ENCODE data around the gene LDLRAD4. TPM values are rescaled to one million over a fixed set of nuclear protein-coding genes. Genes with fewer than 3 reads are reported as not detected.

Gene LDLRAD4
- total RNA-seq, 3 donors from 2014 or later = 17.5 to 20.4 (median 18.3) TPM

GRCh38 chr18:13229001-13229671 is 10.6 kb downstream of the LDLRAD4 start:
- DNase-seq (no peak), ATAC-seq (no peak)
- H3K4me3 Mint-ChIP-seq = no peak overlapping the region
- no peaks in the 10 kb centered on the region for H3K9me3 Mint-ChIP-seq
- H3K36me3 Mint-ChIP-seq (ENCODE audit: insufficient read depth) = no peaks in the 10 kb centered on the region
- H3K4me1 Mint-ChIP-seq (ENCODE audit: low read depth) = no peaks in the 10 kb centered on the region
- no peaks in the 10 kb centered on the region for H3K27me3 Mint-ChIP-seq (ENCODE audit: low read depth)

DNA sequence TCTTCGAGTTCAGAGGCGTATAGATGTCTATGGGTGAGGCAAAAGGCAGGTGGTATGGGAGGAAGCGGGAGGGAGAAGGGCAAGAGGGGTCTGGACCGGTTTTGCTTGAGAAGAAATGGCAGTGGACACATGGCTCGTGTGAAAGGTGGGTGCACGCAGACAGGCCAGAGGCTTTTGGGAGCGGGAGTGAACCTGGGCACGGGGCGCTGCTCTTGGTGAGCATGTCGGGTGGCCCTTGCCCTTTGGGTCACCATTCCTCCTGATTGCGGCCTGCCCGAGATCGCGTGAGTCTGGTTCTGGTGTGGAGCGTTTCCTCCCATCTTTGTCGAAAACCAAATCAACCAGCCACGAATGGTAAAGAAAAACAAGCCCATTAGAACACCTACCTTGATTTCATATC is 12.6 kb downstream of the LDLRAD4 start:
- Mint-ChIP-seq H3K4me3 (no peak overlapping the region), H3K36me3 (ENCODE audit: insufficient read depth) (no peaks in the 10 kb centered on the region), H3K9me3 (no peaks in the 10 kb centered on the region), H3K27me3 (ENCODE audit: low read depth) (no peaks in the 10 kb centered on the region), H3K4me1 (ENCODE audit: low read depth) (no peaks in the 10 kb centered on the region)
- DNase-seq = no peak
- no peak for ATAC-seq

DNA sequence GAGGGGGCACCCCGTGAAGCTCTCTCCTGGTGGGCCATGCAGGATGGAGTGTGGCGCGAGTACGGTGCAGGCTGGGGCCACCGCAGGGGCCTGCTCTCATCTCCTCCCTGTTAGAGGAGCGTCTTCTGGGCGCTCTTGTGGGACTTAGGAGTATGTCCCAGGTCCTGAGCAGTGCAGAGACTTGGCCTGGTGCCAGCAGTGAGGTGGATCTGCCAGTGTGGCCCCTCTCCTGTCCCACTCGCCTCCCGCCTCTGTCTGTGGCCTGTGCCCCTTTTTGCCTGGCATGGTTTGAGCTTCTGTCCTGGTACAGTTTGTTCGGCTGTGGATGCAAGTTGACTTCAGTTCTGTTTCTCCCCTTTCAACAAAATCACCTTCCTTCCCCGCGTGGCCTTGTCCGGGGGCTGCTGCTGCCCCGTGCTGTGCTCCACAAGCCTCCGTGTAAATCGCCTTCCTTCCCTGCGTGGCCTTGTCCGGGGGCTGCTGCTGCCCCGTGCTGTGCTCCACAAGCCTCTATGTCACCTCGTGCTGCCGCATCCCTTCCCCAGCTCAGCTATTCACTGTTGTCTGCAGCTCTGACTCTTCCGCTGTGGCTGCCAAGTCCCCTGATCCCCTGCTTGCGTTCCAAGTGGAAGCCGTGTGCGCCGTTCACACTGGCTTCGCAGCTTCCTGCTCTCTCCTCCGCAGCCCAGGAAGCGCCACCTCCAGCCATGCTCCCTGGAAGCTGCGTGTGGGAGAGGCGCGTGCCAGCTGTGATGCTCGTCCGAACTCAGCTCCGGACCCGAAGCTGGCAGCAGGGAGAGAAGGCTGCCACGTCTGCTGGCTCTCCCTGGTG is 13.7 kb downstream of the LDLRAD4 start:
- H3K4me1 Mint-ChIP-seq (ENCODE audit: low read depth) = no peaks in the 10 kb centered on the region
- no peak for DNase-seq
- no peaks in the 10 kb centered on the region for H3K36me3 Mint-ChIP-seq (ENCODE audit: insufficient read depth)
- H3K9me3 Mint-ChIP-seq = no peaks in the 10 kb centered on the region
- no peaks in the 10 kb centered on the region for H3K27me3 Mint-ChIP-seq (ENCODE audit: low read depth)
- no peak overlapping the region for H3K4me3 Mint-ChIP-seq
- ATAC-seq = no peak

DNA sequence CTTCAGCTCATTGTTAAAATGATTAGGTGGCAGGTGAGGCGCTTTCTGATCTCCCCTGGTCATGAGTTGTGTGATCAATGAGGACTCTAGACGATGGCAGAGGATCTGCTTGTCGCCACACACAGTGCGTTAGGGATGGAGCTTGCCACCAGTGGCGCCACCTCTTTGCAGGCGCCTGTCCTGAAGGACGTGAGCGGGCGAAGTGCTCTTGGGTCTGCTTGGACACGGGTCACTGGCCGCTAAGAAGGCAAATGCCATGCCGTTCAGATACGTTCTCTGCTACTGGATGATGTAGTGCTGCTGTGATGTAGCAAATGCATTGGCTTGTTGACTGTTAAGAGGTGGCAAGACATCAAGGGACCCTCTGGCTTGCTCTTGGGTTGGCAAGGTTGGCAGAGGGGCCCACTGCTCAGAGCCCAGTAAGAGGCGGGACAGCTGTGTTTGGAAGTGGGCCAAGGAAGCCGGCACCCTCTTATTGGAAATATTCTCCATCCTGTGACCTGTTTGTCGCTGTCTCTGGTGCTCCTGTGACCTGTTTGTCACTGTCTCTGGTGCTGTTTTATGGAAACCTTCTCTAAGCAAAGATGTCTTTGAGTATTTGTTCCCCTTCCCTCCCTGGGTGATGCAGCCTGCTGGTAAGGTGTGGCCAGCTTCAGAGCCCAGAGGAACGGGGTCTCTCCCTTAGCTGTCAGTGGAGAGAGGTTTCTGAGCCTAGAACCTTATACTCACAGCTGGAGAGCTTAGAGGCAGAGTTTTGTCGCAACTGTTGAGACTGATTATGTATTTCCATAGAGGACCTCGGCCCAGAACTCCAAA is 14.6 kb downstream of the LDLRAD4 start:
- no peaks in the 10 kb centered on the region for H3K36me3 Mint-ChIP-seq (ENCODE audit: insufficient read depth)
- H3K9me3 Mint-ChIP-seq = no peaks in the 10 kb centered on the region
- no peak for ATAC-seq
- H3K4me1 Mint-ChIP-seq (ENCODE audit: low read depth) = no peaks in the 10 kb centered on the region
- DNase-seq = no peak
- no peak overlapping the region for H3K4me3 Mint-ChIP-seq
- no peaks in the 10 kb centered on the region for H3K27me3 Mint-ChIP-seq (ENCODE audit: low read depth)

DNA sequence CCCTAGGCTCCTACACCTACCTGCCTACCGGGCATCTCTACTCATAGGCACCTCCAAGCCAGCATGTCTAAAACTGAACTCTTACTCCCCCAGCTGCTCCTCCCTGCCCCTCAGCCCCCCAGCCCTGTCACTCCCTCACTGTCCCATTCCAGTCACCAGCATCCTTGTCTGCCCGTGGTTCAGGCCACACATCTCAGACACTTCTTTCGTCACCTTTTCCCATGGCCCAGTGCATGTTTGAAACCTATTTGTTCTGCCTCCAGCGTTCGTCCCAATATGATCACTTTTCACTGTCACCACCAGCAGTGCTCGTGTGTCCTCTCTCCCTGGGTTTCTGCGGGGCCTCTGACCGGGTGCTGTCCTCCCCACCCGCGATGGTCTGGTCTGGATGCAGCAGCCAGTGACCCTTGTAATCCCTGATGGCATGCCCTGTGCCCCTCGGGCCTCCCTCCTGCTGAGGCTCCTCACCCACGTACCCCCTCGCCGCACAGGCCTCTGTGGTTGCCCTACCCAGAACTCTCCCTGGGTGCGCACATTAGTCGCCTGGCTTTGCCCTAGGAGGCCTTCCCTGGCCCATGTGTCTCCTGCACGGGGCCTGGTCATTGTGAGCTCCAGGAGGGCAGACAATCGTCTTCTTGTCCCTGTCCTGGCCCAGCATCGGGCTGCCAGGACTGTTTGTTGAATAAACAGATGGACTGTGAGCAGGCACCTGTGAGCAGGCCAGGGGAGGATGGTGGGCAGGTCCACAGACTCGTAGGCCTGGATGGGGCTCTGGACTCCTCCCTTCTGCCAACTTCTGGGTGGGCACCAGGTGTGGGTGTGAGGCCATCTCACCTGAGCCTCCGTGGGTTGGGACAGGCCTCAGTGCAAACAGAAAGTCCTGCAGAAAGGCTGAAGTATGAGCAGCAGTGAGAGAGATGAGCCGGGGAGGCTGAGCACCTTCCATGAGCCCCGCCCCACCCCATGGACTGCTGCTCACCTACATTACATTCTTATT is 15.5 kb downstream of the LDLRAD4 start:
- no peaks in the 10 kb centered on the region for H3K27me3 Mint-ChIP-seq (ENCODE audit: low read depth)
- H3K4me1 Mint-ChIP-seq (ENCODE audit: low read depth) = no peaks in the 10 kb centered on the region
- H3K4me3 Mint-ChIP-seq = no peak overlapping the region
- ATAC-seq (no peak), DNase-seq (no peak)
- no peaks in the 10 kb centered on the region for H3K9me3 Mint-ChIP-seq
- no peaks in the 10 kb centered on the region for H3K36me3 Mint-ChIP-seq (ENCODE audit: insufficient read depth)

DNA sequence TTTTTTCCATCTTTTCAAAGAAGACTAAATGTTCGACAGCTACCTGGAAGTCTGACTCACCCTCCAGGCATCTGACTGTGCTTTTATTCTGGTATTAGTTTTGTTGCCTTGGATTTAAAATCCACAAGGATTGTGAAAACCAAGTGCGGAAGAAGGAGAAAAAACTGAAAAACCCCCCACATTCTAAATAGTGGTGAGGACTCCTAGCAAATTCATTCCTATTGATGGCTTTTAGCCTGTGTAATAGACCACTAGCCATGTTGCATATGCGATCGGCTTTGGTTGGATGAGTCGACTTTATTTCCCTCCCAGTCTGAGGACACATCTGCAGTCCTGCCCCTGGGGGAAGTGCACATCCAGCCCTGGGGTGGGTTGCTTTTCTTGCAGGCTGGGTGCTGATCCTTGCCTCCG is 16.9 kb downstream of the LDLRAD4 start:
- H3K27me3 Mint-ChIP-seq (ENCODE audit: low read depth) = no peaks in the 10 kb centered on the region
- H3K9me3 Mint-ChIP-seq = no peaks in the 10 kb centered on the region
- H3K4me1 Mint-ChIP-seq (ENCODE audit: low read depth) = no peaks in the 10 kb centered on the region
- ATAC-seq (no peak), DNase-seq (no peak)
- H3K36me3 Mint-ChIP-seq (ENCODE audit: insufficient read depth) = no peaks in the 10 kb centered on the region
- no peak overlapping the region for H3K4me3 Mint-ChIP-seq

DNA sequence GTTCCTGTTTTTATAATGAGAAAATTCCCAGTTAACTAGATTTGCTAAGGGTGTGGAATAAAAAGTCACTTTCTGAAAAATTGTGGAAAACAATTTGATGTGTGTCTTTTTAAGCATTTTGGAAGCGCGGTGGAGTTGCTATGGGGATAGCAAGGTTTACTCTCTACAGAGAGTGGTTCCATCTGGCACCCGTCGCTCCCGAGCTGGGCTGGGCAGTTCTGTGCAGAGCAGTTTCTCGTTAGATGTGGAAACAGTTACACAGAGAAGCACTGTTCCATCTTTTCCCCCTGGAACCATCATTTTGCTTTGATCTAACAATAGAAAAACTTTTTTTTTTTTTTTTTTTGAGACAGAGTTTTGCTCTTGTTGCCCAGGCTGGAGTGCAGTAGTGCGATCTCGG is 17.4 kb downstream of the LDLRAD4 start:
- Mint-ChIP-seq H3K36me3 (ENCODE audit: insufficient read depth) (no peaks in the 10 kb centered on the region), H3K27me3 (ENCODE audit: low read depth) (no peaks in the 10 kb centered on the region), H3K9me3 (no peaks in the 10 kb centered on the region), H3K4me1 (ENCODE audit: low read depth) (no peaks in the 10 kb centered on the region), H3K4me3 (no peak overlapping the region)
- ATAC-seq (no peak), DNase-seq (no peak)

DNA sequence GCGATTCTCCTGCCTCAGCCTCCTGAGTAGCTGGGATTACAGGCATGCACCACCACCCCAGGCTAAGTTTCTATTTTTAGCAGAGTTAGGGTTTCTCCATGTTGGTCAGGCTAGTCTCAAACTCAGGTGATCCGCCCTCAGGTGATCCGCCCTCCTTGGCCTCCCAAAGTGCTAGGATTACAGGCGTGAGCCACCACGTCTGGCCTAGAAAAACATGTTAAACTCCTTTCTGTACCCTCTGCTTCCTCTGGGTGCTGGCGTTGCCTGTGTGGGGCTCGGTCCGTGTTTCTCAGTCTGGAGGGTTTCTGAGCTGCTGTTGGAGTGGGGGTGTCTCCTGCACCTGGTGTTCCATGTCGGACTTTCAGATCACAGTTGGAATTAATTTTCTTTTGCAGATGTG is 17.9 kb downstream of the LDLRAD4 start:
- no peaks in the 10 kb centered on the region for H3K4me1 Mint-ChIP-seq (ENCODE audit: low read depth)
- no peak overlapping the region for H3K4me3 Mint-ChIP-seq
- no peaks in the 10 kb centered on the region for H3K9me3 Mint-ChIP-seq
- ATAC-seq (no peak), DNase-seq (no peak)
- no peaks in the 10 kb centered on the region for H3K36me3 Mint-ChIP-seq (ENCODE audit: insufficient read depth)
- H3K27me3 Mint-ChIP-seq (ENCODE audit: low read depth) = no peaks in the 10 kb centered on the region

- DNase-seq (no peak), ATAC-seq (no peak)
- Mint-ChIP-seq H3K27me3 (ENCODE audit: low read depth) (no peaks in the 10 kb centered on the region), H3K4me1 (ENCODE audit: low read depth) (no peaks in the 10 kb centered on the region), H3K9me3 (no peaks in the 10 kb centered on the region), H3K36me3 (ENCODE audit: insufficient read depth) (no peaks in the 10 kb centered on the region), H3K4me3 (no peak overlapping the region)
Measured at GRCh38 chr18:13237073-13237472, 18.5 kb downstream of the LDLRAD4 start.

DNA sequence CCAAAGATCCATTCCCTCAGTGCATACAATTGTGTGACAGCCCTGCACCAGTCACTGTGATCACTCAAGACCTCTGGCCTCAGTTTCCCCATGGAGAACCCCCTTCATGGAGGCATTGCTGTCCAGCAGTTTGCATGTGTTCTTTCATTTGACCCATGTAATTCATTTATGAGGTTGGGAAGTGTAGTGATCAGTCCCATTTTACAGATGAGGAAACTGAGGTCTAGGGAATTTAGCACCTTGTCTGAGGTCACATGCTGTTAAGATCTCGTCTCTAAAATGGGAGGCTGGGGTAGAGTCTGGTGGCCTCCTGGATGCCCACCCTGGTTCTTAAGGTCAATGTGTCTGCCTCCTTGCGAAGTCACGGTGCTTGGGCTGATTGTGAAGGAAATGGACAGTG is 19.1 kb downstream of the LDLRAD4 start:
- Mint-ChIP-seq H3K27me3 (ENCODE audit: low read depth) (no peaks in the 10 kb centered on the region), H3K36me3 (ENCODE audit: insufficient read depth) (no peaks in the 10 kb centered on the region), H3K9me3 (no peaks in the 10 kb centered on the region), H3K4me3 (no peak overlapping the region), H3K4me1 (ENCODE audit: low read depth) (no peaks in the 10 kb centered on the region)
- ATAC-seq (no peak), DNase-seq (no peak)

DNA sequence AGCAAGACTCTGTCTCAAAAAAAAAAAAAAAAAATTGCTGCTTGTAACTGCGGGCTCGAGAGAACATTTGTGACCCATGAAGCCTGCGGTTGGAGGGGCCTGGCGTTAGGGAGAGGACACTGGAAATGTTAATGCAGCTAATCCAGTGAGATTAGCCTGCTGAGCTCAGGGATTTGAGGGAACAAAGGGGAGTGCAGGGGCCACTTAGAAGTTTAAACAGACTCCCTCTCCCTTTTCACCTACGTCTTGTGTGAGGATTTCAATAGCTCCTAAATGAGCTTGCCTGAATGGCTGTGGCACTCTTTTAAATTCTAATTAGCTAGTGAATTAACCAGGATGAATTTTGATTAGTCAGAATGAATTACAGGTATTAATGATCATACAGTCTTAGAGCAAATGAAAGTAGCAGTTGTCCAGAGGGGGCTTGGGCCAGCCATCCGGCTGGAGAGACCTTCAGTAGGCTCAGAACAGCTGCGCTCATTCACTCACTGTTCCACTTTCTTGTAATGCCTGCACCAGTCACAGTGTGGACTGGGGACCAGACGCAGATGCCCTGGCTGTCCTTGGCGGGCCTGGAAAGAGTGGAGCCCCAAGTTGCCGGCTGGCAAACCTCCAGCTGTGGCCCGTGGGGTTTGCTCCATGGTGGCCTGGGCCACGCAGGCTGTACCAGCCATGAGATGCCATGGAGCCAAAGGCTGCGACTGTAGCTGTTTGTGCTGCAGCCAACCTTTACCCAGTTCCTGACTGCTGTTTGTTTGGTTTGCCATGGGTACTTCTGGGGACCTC is 20.8 kb downstream of the LDLRAD4 start:
- H3K27me3 Mint-ChIP-seq (ENCODE audit: low read depth) = no peaks in the 10 kb centered on the region
- DNase-seq = no peak
- no peaks in the 10 kb centered on the region for H3K4me1 Mint-ChIP-seq (ENCODE audit: low read depth)
- H3K9me3 Mint-ChIP-seq = no peaks in the 10 kb centered on the region
- ATAC-seq = no peak
- no peak overlapping the region for H3K4me3 Mint-ChIP-seq
- no peaks in the 10 kb centered on the region for H3K36me3 Mint-ChIP-seq (ENCODE audit: insufficient read depth)

DNA sequence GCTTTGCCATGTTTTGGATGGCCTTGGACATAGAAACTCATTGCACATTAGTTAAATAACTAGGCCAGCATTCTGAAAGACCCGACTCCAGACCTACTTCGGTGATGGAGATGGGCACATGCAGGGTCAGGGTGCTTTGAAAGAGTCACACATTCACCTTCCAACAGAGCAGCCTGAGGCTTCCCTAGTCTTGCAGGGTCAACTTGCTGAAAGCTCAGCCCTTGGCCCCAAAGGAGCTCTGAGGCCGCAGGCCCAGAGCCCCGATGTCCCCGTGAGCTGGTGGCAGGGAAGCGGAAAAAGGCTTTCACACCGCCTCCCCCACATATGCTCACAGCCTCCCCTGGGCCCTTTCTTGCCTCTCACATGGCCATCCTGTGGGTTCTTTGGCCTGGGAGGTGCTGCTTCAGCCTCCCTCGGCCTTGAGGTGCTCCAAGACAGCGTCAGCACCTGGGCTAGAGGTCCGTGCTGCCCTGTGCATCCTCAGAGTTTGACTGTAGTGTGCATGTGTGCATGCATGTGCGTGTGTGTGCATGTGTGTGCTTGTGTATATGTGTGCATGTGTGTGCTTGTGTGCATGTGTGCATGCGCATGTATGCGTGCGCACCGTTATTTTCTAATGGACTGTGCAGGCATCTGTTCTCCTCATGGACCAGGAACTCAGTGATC is 21.6 kb downstream of the LDLRAD4 start:
- Mint-ChIP-seq H3K4me1 (ENCODE audit: low read depth) (no peaks in the 10 kb centered on the region), H3K36me3 (ENCODE audit: insufficient read depth) (no peaks in the 10 kb centered on the region), H3K4me3 (no peak overlapping the region), H3K9me3 (no peaks in the 10 kb centered on the region), H3K27me3 (ENCODE audit: low read depth) (no peaks in the 10 kb centered on the region)
- ATAC-seq (no peak), DNase-seq (no peak)
